ENCODE results near the gene BPIFB3.

The BPIFB3 gene

GRCh38 chr20:33015700-33016580, 37.8 kb upstream of the BPIFB3 start:
- no peak for DNase-seq (ENCODE audit: low read depth in 1 of 2, low spot score in 1 of 2)

- no peak for DNase-seq (ENCODE audit: low read depth in 1 of 2, low spot score in 1 of 2)
Measured at GRCh38 chr20:33016581-33017109, 37.1 kb upstream of the BPIFB3 start.

GRCh38 chr20:33017542-33017941, 36.2 kb upstream of the BPIFB3 start:
- no peak for DNase-seq (ENCODE audit: low read depth in 1 of 2, low spot score in 1 of 2)

GRCh38 chr20:33018169-33018931, 35.4 kb upstream of the BPIFB3 start:
- no peak for DNase-seq (ENCODE audit: low read depth in 1 of 2, low spot score in 1 of 2)

- no peak for DNase-seq (ENCODE audit: low read depth in 1 of 2, low spot score in 1 of 2)
Measured at GRCh38 chr20:33019465-33020277, 34.0 kb upstream of the BPIFB3 start.

GRCh38 chr20:33020278-33021161, 33.2 kb upstream of the BPIFB3 start:
- DNase-seq (ENCODE audit: low read depth in 1 of 2, low spot score in 1 of 2) = no peak

- DNase-seq (ENCODE audit: low read depth in 1 of 2, low spot score in 1 of 2) = no peak
Measured at GRCh38 chr20:33021879-33022278, 31.8 kb upstream of the BPIFB3 start.

GRCh38 chr20:33022289-33022688, 31.4 kb upstream of the BPIFB3 start:
- DNase-seq (ENCODE audit: low read depth in 1 of 2, low spot score in 1 of 2) = no peak

- DNase-seq (ENCODE audit: low read depth in 1 of 2, low spot score in 1 of 2) = no peak
Measured at GRCh38 chr20:33022694-33023438, 30.8 kb upstream of the BPIFB3 start.

- DNase-seq (ENCODE audit: low read depth in 1 of 2, low spot score in 1 of 2) = no peak
Measured at GRCh38 chr20:33023439-33024242, 30.1 kb upstream of the BPIFB3 start.

- no peak for DNase-seq (ENCODE audit: low read depth in 1 of 2, low spot score in 1 of 2)
Measured at GRCh38 chr20:33024243-33024560, 29.5 kb upstream of the BPIFB3 start.

GRCh38 chr20:33024609-33025317, 28.9 kb upstream of the BPIFB3 start:
- DNase-seq (ENCODE audit: low read depth in 1 of 2, low spot score in 1 of 2) = no peak

GRCh38 chr20:33025318-33025876, 28.3 kb upstream of the BPIFB3 start:
- no peak for DNase-seq (ENCODE audit: low read depth in 1 of 2, low spot score in 1 of 2)

GRCh38 chr20:33026072-33026778, 27.5 kb upstream of the BPIFB3 start:
- DNase-seq (ENCODE audit: low read depth in 1 of 2, low spot score in 1 of 2) = no peak

- no peak for DNase-seq (ENCODE audit: low read depth in 1 of 2, low spot score in 1 of 2)
Measured at GRCh38 chr20:33026779-33027759, 26.6 kb upstream of the BPIFB3 start.

Data from activated T-helper 1 cell treated with anti-CD3 and anti-CD28 coated beads, Interleukin-2, amount 50 U/mL, for 16 hours (primary cell).